G401.6 (cell line): ENCODE data around the gene ZDHHC12.
"Not testable (repeated sequence)": the region's sequence is repeated elsewhere in the genome, so short reads cannot be mapped to it uniquely, and the experiment has no call there.

Experiments used
- FAIRE-seq: peaks from 2 replicates; lab custom pipeline; 2012; peaks lifted over from hg19 to GRCh38; lab: Jason Lieb, UNC

ZDHHC12 gene

GRCh38 chr9:128707446-128707845 lies 16.5 kb downstream of the ZDHHC12 start:
- no peak for FAIRE-seq

GRCh38 chr9:128706671-128707381 lies 17.1 kb downstream of the ZDHHC12 start:
- FAIRE-seq = no peak

DNA sequence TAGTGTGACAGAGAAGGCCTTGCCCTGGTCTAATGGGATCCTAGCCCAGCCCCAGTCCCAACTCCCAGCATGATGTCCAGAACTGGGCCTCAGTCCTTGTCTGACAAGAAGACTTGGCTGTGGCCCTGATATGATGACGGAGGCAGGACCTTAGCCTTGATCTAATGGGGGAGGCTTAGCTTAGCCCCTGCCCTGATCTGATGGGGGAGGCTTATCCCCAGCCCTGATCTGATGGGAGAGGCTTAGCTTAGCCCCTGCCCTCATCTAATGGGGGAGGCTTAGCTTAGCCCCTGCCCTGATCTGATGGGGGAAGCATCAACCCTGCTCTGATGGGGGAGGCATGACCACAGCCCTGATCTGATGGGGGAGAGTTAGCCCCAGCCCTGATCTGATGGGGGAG lies 17.9 kb downstream of the ZDHHC12 start:
- FAIRE-seq = no peak

GRCh38 chr9:128705051-128705965 lies 18.6 kb downstream of the ZDHHC12 start:
- no peak for FAIRE-seq

DNA sequence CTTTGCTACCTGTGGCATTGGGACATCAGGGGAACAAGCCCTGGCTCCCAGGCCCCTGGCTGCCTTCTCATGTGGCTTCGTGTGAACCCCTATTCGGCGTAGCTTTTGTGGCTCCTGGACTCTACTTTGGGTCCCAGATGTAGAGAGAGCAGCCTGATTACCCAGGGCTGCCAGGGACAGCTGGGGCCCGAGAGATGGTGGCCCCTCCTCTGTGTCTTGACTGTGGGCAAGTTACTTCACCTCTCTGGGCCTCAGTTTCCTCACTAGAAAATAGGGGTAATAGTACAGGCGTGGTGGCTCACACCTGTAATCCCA lies 19.6 kb downstream of the ZDHHC12 start:
- FAIRE-seq = no peak

- no peak for FAIRE-seq
Measured at GRCh38 chr9:128703616-128704355, 20.1 kb downstream of the ZDHHC12 start.

- FAIRE-seq = no peak
Measured at GRCh38 chr9:128702949-128703615, 20.8 kb downstream of the ZDHHC12 start.

DNA sequence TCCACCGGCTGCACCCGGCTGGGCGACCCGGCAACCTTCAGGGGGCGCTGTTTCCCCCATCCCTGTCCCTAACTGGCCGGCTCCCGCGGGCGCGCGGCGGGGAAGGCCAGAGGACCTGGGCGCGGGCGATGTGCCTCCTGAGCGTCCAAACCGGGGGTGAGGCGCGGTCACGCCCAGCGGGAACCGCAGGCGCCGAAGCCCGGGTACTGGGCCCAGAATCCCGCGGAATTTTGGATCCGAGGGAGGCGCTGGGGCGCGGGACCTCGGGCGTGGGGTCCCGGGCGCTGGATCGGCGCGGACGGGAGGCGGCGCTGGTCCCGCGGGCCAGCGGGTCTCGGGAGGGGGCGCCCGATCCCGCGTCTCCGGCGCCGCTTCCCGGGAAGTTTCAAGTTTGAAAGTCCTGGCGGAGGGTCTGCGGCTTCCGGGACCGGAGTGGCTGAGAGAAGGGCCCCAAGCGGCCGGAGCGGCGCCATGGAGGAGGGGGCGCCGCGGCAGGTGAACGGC lies 21.4 kb downstream of the ZDHHC12 start, which contains the start of gene PKN3:
TSS of gene PKN3 (plus strand) at position 59 of the 504 bp plus-strand sequence. CDS start at position 472, 413 bp downstream.
- FAIRE-seq = peak; percentile 8

- no peak for FAIRE-seq
Measured at GRCh38 chr9:128701227-128701854, 22.6 kb downstream of the ZDHHC12 start.

DNA sequence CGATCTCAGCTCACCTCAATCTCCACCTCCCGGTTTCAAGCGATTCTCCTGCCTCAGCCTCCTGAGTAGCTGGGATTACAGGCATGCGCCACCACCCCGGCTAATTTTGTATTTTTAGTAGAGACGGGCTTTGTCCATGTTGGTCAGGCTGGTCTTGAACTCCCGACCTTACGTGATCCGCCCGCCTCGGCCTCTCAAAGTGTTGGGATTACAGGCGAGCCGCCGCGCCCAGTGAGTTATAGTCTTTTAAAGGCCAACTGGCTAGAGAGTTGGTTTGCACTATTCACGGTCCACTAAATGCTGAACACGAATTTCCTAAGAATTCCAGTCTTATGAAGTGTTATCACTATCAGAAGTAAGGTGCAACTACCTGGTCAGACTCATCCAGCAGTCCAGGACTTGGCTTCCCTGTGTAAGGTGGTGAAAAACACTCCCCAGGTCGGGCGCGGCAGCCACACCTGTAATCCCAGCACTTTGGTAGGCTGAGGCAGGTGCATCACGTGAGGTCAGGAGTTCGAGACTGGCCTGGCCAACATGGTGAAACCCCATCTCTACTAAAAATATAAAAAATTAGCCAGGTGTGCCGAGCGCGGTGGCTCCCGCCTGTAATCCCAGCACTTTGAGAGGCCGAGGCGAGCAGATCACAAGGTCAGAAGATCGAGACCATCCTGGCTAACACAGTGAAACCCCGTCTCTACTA lies 24.7 kb downstream of the ZDHHC12 start:
- FAIRE-seq = not testable (repeated sequence)

GRCh38 chr9:128696923-128697707 lies 26.8 kb downstream of the ZDHHC12 start:
- no peak for FAIRE-seq

DNA sequence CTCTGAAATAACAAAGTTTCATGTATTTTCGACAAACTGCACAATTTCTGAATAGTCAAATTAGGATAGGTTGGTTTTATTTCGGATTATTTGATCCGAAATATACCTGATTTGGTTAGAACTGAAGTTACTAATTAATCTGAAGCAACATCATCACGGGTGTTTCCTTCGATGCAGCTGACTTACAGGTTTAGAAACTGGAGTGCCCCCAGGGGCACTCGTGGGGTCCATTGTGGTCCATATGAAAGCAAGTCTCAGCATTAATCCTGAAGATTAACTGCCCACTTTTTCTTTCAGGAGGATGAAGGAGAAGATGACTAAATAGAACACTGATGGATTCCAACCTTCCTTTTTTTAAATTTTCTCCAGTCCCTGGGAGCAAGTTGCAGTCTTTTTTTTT lies 29.6 kb downstream of the ZDHHC12 start:
- FAIRE-seq = no peak

DNA sequence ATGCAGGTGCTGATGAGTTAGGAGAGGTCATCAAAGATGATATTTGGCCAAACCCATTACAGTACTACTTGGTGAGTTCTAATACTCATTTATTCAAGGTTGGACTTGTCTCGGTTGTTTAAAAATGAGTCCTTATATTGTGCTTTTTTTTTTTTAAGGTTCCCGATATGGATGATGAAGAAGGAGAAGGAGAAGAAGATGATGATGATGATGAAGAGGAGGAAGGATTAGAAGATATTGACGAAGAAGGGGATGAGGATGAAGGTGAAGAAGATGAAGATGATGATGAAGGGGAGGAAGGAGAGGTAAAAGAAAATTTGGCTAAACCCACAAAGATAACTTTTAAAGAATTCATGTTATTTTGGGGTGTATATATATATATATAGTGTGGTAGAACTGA lies 30.2 kb downstream of the ZDHHC12 start:
- FAIRE-seq = not testable (repeated sequence)

- no peak for FAIRE-seq
Measured at GRCh38 chr9:128690684-128691034, 33.3 kb downstream of the ZDHHC12 start.

DNA sequence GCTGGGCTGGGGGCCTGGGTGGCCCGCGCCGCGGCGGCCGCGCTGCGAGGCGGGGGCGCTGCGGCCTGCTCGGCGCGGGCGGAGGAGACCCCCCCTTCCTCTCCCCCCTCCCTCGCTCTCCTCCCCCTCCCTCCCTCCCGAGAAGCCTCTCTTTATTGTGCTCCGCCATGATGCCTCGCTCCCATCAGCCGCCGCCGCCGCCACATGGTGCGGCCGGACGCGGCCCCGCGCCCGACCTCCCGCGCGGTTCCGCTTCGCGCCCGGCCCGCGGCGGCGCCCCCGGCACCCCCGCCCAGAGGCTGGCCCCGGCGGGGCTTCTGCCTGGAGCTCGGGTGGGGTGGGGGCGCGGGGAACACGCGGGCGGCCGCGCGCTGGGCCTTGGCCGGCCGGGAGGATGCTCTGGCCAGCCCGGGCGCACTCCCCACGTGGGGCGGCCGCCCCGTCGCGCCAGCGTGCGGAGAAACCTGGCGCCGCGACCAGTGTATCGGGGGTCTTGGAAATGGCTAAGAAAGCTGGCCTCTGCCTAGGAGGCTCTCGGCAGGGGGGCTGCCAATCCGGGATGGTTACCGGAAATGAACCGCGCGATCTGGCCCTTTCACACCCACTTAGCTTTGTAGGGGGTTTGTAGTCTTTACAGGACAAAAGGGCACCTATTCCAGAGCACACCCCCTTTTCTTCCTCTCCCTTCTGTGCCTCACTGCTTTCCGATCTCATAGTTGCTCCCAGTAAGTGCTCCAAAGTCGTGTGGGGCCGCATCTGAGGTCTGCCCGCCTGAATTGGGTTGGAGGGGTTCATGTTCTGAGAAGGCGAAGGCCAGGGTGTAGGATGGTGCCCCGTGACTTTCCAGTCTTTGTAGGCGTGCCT lies 33.9 kb downstream of the ZDHHC12 start:
- FAIRE-seq = no peak

GRCh38 chr9:128689293-128689774 lies 34.6 kb downstream of the ZDHHC12 start:
- no peak for FAIRE-seq

GRCh38 chr9:128688501-128689292 lies 35.2 kb downstream of the ZDHHC12 start, which contains the start of gene SET:
TSS of gene SET (plus strand) at chr9:128689222. CDS start at chr9:128689583, 361 bp downstream.
- no peak for FAIRE-seq

DNA sequence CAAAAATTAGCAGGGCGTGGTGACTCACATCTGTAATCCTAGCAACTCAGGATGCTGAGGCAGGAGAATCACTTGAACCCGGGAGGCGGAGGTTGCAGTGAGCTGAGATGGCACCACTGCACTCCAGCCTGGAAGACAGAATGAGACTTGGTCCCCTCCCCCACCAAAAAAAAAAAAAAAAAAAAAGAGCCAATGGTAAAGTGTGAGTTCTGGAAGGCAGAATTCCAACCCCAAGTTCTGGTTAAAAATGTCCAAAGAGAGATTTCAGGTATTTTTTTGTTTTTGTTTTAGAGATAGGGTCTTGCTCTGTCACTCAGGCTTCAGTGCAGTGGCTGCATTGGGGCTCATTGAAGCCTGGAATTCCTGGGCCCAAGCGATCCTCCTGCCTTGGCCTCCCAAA lies 36.5 kb downstream of the ZDHHC12 start:
- no peak for FAIRE-seq
